K562 (cell line): Measurements from ENCODE around the gene CORO2A. TPM values are rescaled to one million over a fixed set of nuclear protein-coding genes. Genes with fewer than 3 reads are reported as not detected.

Experiments used
- E4F1 ChIP-seq: fragments of 250-450 bp; sonication (Bioruptor Pico); IDR thresholded peaks from 2 replicates; pipeline ENCODE4 v1.5.0; 2021; ENCODE audit warnings: mild to moderate bottlenecking, borderline replicate concordance
- HMG20A ChIP-seq: fragments of 450-650 bp; formaldehyde crosslinking; conservative IDR thresholded peaks from 2 replicates; pipeline ENCODE4 v1.4.0; 2020; ENCODE audit warnings: mild to moderate bottlenecking, mixed read lengths
- JUND ChIP-seq, 2 experiments: IDR thresholded peaks; 2 replicates in 1 of 2; 3 replicates in 1 of 2; pipeline ENCODE4 v1.6.1; 2011; ENCODE audit warnings: borderline replicate concordance in 2 of 2, low read depth in 2 of 2, low read length in 2 of 2, improper control_type of control experiment in 1 of 2, missing biosample characterization in 1 of 2, missing genetic modification characterization in 1 of 2, missing genetic modification reagents in 1 of 2
- KLF16 ChIP-seq: IDR thresholded peaks from 2 replicates; pipeline ENCODE4 v1.6.1; 2016; ENCODE audit warnings: antibody characterized with exemption
- MAZ ChIP-seq, 2 experiments: fragments of 450-650 bp in 1 of 2; sonication (generic) in 1 of 2; formaldehyde crosslinking; IDR thresholded peaks in 1 of 2; conservative IDR thresholded peaks in 1 of 2; 2 replicates each; pipeline versions ENCODE4 v1.4.0 to v1.5.0; 2020; ENCODE audit warnings: mild to moderate bottlenecking in 1 of 2, missing genetic modification reagents in 1 of 2
- U2AF2 ChIP-seq: fragments of 200-400 bp; formaldehyde crosslinking; optimal IDR thresholded peaks from 2 replicates; pipeline ENCODE3; 2017; ENCODE audit warnings: low read depth, mild to moderate bottlenecking, low read length
- polyA plus RNA-seq, 8 experiments: library from polyadenylated mRNA; depleted of rRNA in 4 of 8; stranded (reverse) in 5 of 8; unstranded in 3 of 8; fragments of >200 nt; fragmentation: Nextera tagmentation in 2 of 8; fragmentation: Illumina TruSeq in 1 of 8; extraction: Ambion mirVana in 2 of 8; extraction: Trizol in 1 of 8; gene quantifications; 2 replicates each; pipeline versions ENCODE4 v1.2.1 to v1.2.3, GENCODE V29; 2011 to 2014; ENCODE audit warnings: inconsistent platforms in 1 of 8, missing spikeins in 1 of 8
- total RNA-seq, 7 experiments: library from RNA; depleted of rRNA in 6 of 7; stranded (reverse); fragments of >200 nt in 6 of 7; fragmentation: Illumina TruSeq in 2 of 7; extraction: Trizol in 2 of 7; gene quantifications; 2 replicates each; pipeline versions ENCODE4 v1.2.1 to v1.2.3, GENCODE V29; 2011 to 2021; ENCODE audit warnings: low replicate concordance in 1 of 7

CORO2A gene
- total and polyA plus RNA-seq, 9 of the 15 experiments (the other 6 are each of a cell fraction or from before 2014, with no cell fraction given) = 9.5 to 26.6 (median 18.0) TPM

GRCh38 chr9:98074115-98074990 lies 118.1 kb downstream of the CORO2A start (continued):
- TF ChIP-seq E4F1 (CRISPR knock-in tag) = no peak
- TF ChIP-seq MAZ (CRISPR knock-in tag; conservative IDR thresholded peaks at IDR 0.05 in 1 of 2, IDR thresholded peaks at IDR 0.05 in 1 of 2) = peak in 1 of 2 experiments; percentile 34; a peak in 1 of 4 replicates
- TF ChIP-seq JUND (IDR thresholded peaks at IDR 0.05; ENCODE audit: borderline replicate concordance, low read depth, low read length) = 0 out of 2 replicates have a peak, but pooled peaks have one; percentile 19
- no peak for TF ChIP-seq JUND (tag; IDR thresholded peaks at IDR 0.05; ENCODE audit: borderline replicate concordance, low read depth, low read length)
- TF ChIP-seq HMG20A (CRISPR knock-in tag) = no peak
- 0 out of 2 replicates have a peak, but pooled peaks have one; percentile 30 for TF ChIP-seq KLF16
- no peak for TF ChIP-seq U2AF2
